ENCODE measurements around the gene GIMAP1.
"Not testable (repeated sequence)": the region's sequence is repeated elsewhere in the genome, so short reads cannot be mapped to it uniquely, and the experiment has no call there.

GIMAP1 gene

GRCh38 chr7:150716368-150716767, at the start of gene GIMAP1:
Gene GIMAP1 (plus strand): TSS chr7:150716613. CDS start chr7:150719048, 2,435 bp downstream.
- DNase-seq, result no peak

- no peak for DNase-seq
Observed at GRCh38 chr7:150668472-150668911, 47.9 kb upstream of the GIMAP1 start.

- no peak for DNase-seq
Observed at GRCh38 chr7:150668977-150669376, 47.4 kb upstream of the GIMAP1 start.

- DNase-seq, result not testable (repeated sequence)
Observed at GRCh38 chr7:150671798-150672585, 44.4 kb upstream of the GIMAP1 start.

- no peak for DNase-seq
Observed at GRCh38 chr7:150675714-150676113, 40.7 kb upstream of the GIMAP1 start.

GRCh38 chr7:150676276-150676675, 40.1 kb upstream of the GIMAP1 start:
- not testable (repeated sequence) for DNase-seq

GRCh38 chr7:150676854-150677253, 39.6 kb upstream of the GIMAP1 start:
- DNase-seq, result not testable (repeated sequence)

- DNase-seq, result not testable (repeated sequence)
Observed at GRCh38 chr7:150678601-150679000, 37.8 kb upstream of the GIMAP1 start.

GRCh38 chr7:150680364-150680763, 36.0 kb upstream of the GIMAP1 start:
- DNase-seq, result not testable (repeated sequence)

- DNase-seq, result no peak
Observed at GRCh38 chr7:150685219-150686029, 31.0 kb upstream of the GIMAP1 start, which contains the start of gene GIMAP2. Gene GIMAP2 (plus strand): TSS chr7:150685706. CDS start chr7:150687060, 1,354 bp downstream.

GRCh38 chr7:150686030-150686631, 30.3 kb upstream of the GIMAP1 start:
- DNase-seq, result no peak

- DNase-seq, result no peak
Observed at GRCh38 chr7:150688630-150689029, 27.8 kb upstream of the GIMAP1 start.

- no peak for DNase-seq
Observed at GRCh38 chr7:150695654-150696053, 20.8 kb upstream of the GIMAP1 start.

- no peak for DNase-seq
Observed at GRCh38 chr7:150703209-150703608, 13.2 kb upstream of the GIMAP1 start.

- DNase-seq, result no peak
Observed at GRCh38 chr7:150715293-150715692, 1.1 kb upstream of the GIMAP1 start.

- no peak for DNase-seq
Observed at GRCh38 chr7:150715738-150716137, 675 bp upstream of the GIMAP1 start.

GRCh38 chr7:150716939-150717338, 526 bp downstream of the GIMAP1 start:
- no peak for DNase-seq

GRCh38 chr7:150717814-150718420, 1.5 kb downstream of the GIMAP1 start:
- no peak for DNase-seq

- no peak for DNase-seq
Observed at GRCh38 chr7:150719436-150719835, 3.0 kb downstream of the GIMAP1 start.

GRCh38 chr7:150719960-150720891, 3.8 kb downstream of the GIMAP1 start:
- DNase-seq, result no peak

- DNase-seq, result no peak
Observed at GRCh38 chr7:150721970-150722373, 5.6 kb downstream of the GIMAP1 start.

GRCh38 chr7:150722431-150722931, 6.1 kb downstream of the GIMAP1 start:
- no peak for DNase-seq

Measured in SIG-M5 (cell line).